ENCODE results near the gene PLPPR1. TPM values are rescaled to one million over a fixed set of nuclear protein-coding genes. Genes with fewer than 3 reads are reported as not detected.

PLPPR1 gene
- total RNA-seq, 1 experiment from 2014 or later, result not detected

- no peaks in the 10 kb centered on the region for H3K27me3 ChIP-seq (ENCODE audit: control insufficient read depth, insufficient read depth, low read length)
- no peaks in the 10 kb centered on the region for H3K9me3 ChIP-seq (ENCODE audit: control insufficient read depth, insufficient read depth, low read depth, low read length)
- ChIA-PET POLR2A (no interaction called here), CTCF (no interaction called here)
- BruUV-seq (replicated peaks), result no TSS peak
- intact Hi-C loops (cut with micrococcal nuclease; ENCODE audit: unreplicated experiment) (no loop called here), in situ Hi-C loops (cut with HindIII; ENCODE audit: low pct_unique_long_range_greater_than_20kb, low sequenced_read_pairs) (no loop called here)
- DNase-seq (ENCODE audit: low read depth, low spot score) (no peak), ATAC-seq (no peak)
- H3K27ac ChIP-seq (ENCODE audit: low read length), result no peak overlapping the region
- no peaks in the 10 kb centered on the region for H3K4me1 ChIP-seq (ENCODE audit: control insufficient read depth, insufficient read depth, low read length)
- H3K4me3 ChIP-seq (ENCODE audit: low read depth in 2 of 2, low read length in 2 of 2), result no peak overlapping the region
- no peaks in the 10 kb centered on the region for H3K36me3 ChIP-seq (ENCODE audit: control insufficient read depth, insufficient read depth, low read length)
- no peak for TF ChIP-seq POLR2AphosphoS5 (IDR thresholded peaks at IDR 0.05; ENCODE audit: low read depth, low read length)
- TF ChIP-seq SIN3A (IDR thresholded peaks at IDR 0.05; ENCODE audit: borderline replicate concordance, insufficient read depth, low read depth, low read length), result no peak
- TF ChIP-seq REST (IDR thresholded peaks at IDR 0.05; ENCODE audit: insufficient read depth in 1 of 2, low read depth in 2 of 2, low read length in 1 of 2), result no peak
- TF ChIP-seq CTCF (IDR thresholded peaks at IDR 0.05), result no peak
- TF ChIP-seq TCF7L2 (IDR thresholded peaks at IDR 0.05; ENCODE audit: low read depth, low read length), result no peak
These were observed 184.1 kb downstream of the PLPPR1 start for GRCh38 chr9:101212661-101213060.

DNA sequence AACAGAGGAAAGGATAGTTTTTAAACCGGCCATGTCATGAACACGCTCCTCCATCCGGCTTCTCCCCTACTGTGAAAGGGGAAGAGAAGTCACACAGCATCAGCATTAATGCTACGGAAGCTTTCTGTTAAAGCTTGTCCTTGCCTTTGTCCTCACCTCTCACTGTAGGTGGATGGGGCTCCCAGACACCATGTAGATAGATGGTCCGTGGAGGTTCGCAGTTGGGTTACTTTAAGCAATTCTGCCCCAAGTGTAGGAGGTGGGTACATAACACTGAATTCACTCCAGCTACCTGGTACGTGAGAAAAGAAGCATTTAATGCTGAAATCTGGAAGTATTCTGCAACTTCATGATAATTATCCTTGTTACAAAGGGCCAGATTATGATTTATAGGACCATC is 190.5 kb downstream of the PLPPR1 start:
- Histone ChIP-seq H3K27me3 (ENCODE audit: control insufficient read depth, insufficient read depth, low read length) (no peaks in the 10 kb centered on the region), H3K4me1 (ENCODE audit: control insufficient read depth, insufficient read depth, low read length) (no peaks in the 10 kb centered on the region), H3K27ac (ENCODE audit: low read length) (no peak overlapping the region), H3K4me3 (ENCODE audit: low read depth in 2 of 2, low read length in 2 of 2) (no peak overlapping the region), H3K9me3 (ENCODE audit: control insufficient read depth, insufficient read depth, low read depth, low read length) (no peaks in the 10 kb centered on the region), H3K36me3 (ENCODE audit: control insufficient read depth, insufficient read depth, low read length) (no peaks in the 10 kb centered on the region)
- no TSS peak for BruUV-seq (replicated peaks)
- TF ChIP-seq SIN3A (IDR thresholded peaks at IDR 0.05; ENCODE audit: borderline replicate concordance, insufficient read depth, low read depth, low read length), result no peak
- in situ Hi-C loops (cut with HindIII; ENCODE audit: low pct_unique_long_range_greater_than_20kb, low sequenced_read_pairs), result no loop called here
- ATAC-seq (no peak), DNase-seq (ENCODE audit: low read depth, low spot score) (no peak)
- intact Hi-C loops (cut with micrococcal nuclease; ENCODE audit: unreplicated experiment), result no loop called here
- CTCF ChIA-PET, result no interaction called here
- POLR2A ChIA-PET, result no interaction called here

DNA sequence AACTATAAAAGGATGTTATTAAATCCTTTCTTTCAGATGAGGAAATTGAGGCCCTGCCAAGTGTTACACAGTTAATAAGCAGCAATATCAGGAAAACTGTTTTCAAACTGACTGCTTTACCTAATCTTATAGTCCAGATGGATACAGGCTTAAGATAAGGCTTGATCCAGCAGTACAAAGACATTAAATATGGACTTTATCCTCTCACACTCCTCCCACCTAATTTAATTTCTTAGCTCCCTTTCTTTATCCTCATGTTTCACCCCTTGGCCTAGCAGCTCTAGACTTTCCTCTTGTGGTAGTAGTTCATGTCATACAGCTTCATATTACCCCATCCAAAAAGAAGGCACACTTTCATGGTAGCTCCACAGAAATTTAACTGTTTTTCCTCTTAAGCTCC is 191.8 kb downstream of the PLPPR1 start:
- BruUV-seq (replicated peaks), result no TSS peak
- H3K27ac ChIP-seq (ENCODE audit: low read length), result no peak overlapping the region
- ChIA-PET CTCF (no interaction called here), POLR2A (no interaction called here)
- no peaks in the 10 kb centered on the region for H3K27me3 ChIP-seq (ENCODE audit: control insufficient read depth, insufficient read depth, low read length)
- in situ Hi-C loops (cut with HindIII; ENCODE audit: low pct_unique_long_range_greater_than_20kb, low sequenced_read_pairs), result no loop called here
- intact Hi-C loops (cut with micrococcal nuclease; ENCODE audit: unreplicated experiment), result no loop called here
- no peaks in the 10 kb centered on the region for H3K4me1 ChIP-seq (ENCODE audit: control insufficient read depth, insufficient read depth, low read length)
- TF ChIP-seq REST (IDR thresholded peaks at IDR 0.05; ENCODE audit: insufficient read depth in 1 of 2, low read depth in 2 of 2, low read length in 1 of 2), result no peak
- no peaks in the 10 kb centered on the region for H3K9me3 ChIP-seq (ENCODE audit: control insufficient read depth, insufficient read depth, low read depth, low read length)
- DNase-seq (ENCODE audit: low read depth, low spot score) (no peak), ATAC-seq (no peak)
- no peak overlapping the region for H3K4me3 ChIP-seq (ENCODE audit: low read depth in 2 of 2, low read length in 2 of 2)
- no peaks in the 10 kb centered on the region for H3K36me3 ChIP-seq (ENCODE audit: control insufficient read depth, insufficient read depth, low read length)

All from Panc1 (cell line).